NCI-H1105 (cell line): ENCODE results near the gene CDKAL1.

Source experiments
- DNase-seq: peaks from one replicate; lab custom pipeline; 2025; lab: John Stamatoyannopoulos, UW

The CDKAL1 gene

GRCh38 chr6:20969551-20969950 is 435.3 kb downstream of the CDKAL1 start:
- DNase-seq = no peak

- no peak for DNase-seq
Observed at GRCh38 chr6:20976391-20976918, 442.2 kb downstream of the CDKAL1 start.

- DNase-seq = no peak
Observed at GRCh38 chr6:20978151-20978614, 443.9 kb downstream of the CDKAL1 start.

- no peak for DNase-seq
Observed at GRCh38 chr6:20979076-20979475, 444.8 kb downstream of the CDKAL1 start.

GRCh38 chr6:20983961-20984360 is 449.7 kb downstream of the CDKAL1 start:
- no peak for DNase-seq

GRCh38 chr6:20985821-20986220 is 451.6 kb downstream of the CDKAL1 start:
- no peak for DNase-seq

- DNase-seq = no peak
Observed at GRCh38 chr6:20991910-20992309, 457.7 kb downstream of the CDKAL1 start.

- no peak for DNase-seq
Observed at GRCh38 chr6:20996099-20996498, 461.8 kb downstream of the CDKAL1 start.

GRCh38 chr6:20997143-20997769 is 463.0 kb downstream of the CDKAL1 start:
- DNase-seq = no peak

- DNase-seq = no peak
Observed at GRCh38 chr6:20997770-20998147, 463.5 kb downstream of the CDKAL1 start.

- no peak for DNase-seq
Observed at GRCh38 chr6:20998748-20999448, 464.6 kb downstream of the CDKAL1 start.

- DNase-seq = no peak
Observed at GRCh38 chr6:21000331-21000801, 466.1 kb downstream of the CDKAL1 start.

- no peak for DNase-seq
Observed at GRCh38 chr6:21001736-21002135, 467.5 kb downstream of the CDKAL1 start.

GRCh38 chr6:21003780-21004541 is 469.7 kb downstream of the CDKAL1 start:
- DNase-seq = peak; percentile 21

- no peak for DNase-seq
Observed at GRCh38 chr6:21005816-21006570, 471.7 kb downstream of the CDKAL1 start.

- no peak for DNase-seq
Observed at GRCh38 chr6:21019614-21020013, 485.4 kb downstream of the CDKAL1 start.

- DNase-seq = peak; percentile 98
Observed at GRCh38 chr6:21022343-21023107, 488.3 kb downstream of the CDKAL1 start.

GRCh38 chr6:21023210-21023609 is 489.0 kb downstream of the CDKAL1 start:
- DNase-seq = no peak

- no peak for DNase-seq
Observed at GRCh38 chr6:21024616-21025015, 490.4 kb downstream of the CDKAL1 start.

GRCh38 chr6:21026576-21027273 is 492.5 kb downstream of the CDKAL1 start:
- DNase-seq = no peak
